Spleen (tissue), 11 donors: Measurements from ENCODE around the gene GOLGA6L10. TPM values are rescaled to one million over a fixed set of nuclear protein-coding genes. Genes with fewer than 3 reads are reported as not detected.
A peak's percentile ranks its signal among the peaks of the same experiment; 100 is the strongest.
"Not testable (repeated sequence)": the region's sequence is repeated elsewhere in the genome, so short reads cannot be mapped to it uniquely, and the experiment has no call there.

Source experiments
- DNase-seq: peaks from one replicate; pipeline ENCODE4 v3.0.0-alpha.2; 2020
- H3K27ac ChIP-seq, 8 donors: fragments of 200-600 bp; sonication (generic) in 7 of 8; 1 replicate in 4 of 8; 2 replicates in 4 of 8; pipeline versions ENCODE4 v1.5.0 to v1.8.0; 2016 to 2021; ENCODE audit warnings: inconsistent platforms in 4 of 8, mild to moderate bottlenecking in 4 of 8, moderate library complexity in 1 of 8
- H3K27me3 ChIP-seq, 7 donors: fragments of 200-600 bp; sonication (generic) in 6 of 7; replicated peaks in 1 of 7; 1 replicate in 4 of 7; 2 replicates in 3 of 7; pipeline versions ENCODE4 v1.5.0 to v1.8.0; 2016 to 2021; ENCODE audit warnings: inconsistent platforms in 3 of 7, mild to moderate bottlenecking in 1 of 7
- H3K36me3 ChIP-seq, 6 donors: fragments of 200-600 bp; sonication (generic) in 5 of 6; 1 replicate in 4 of 6; 2 replicates in 2 of 6; pipeline versions ENCODE4 v1.5.0 to v1.8.0; 2016 to 2021; ENCODE audit warnings: inconsistent platforms in 2 of 6
- H3K4me1 ChIP-seq, 6 donors: fragments of 200-600 bp; sonication (generic) in 5 of 6; 1 replicate in 3 of 6; 2 replicates in 3 of 6; pipeline versions ENCODE4 v1.5.0 to v1.8.0; 2016 to 2021; ENCODE audit warnings: inconsistent platforms in 3 of 6
- H3K4me3 ChIP-seq, 8 donors: fragments of 200-600 bp; sonication (generic) in 7 of 8; 1 replicate in 4 of 8; 2 replicates in 4 of 8; pipeline versions ENCODE4 v1.5.0 to v1.8.0; 2016 to 2021; ENCODE audit warnings: inconsistent platforms in 4 of 8, mild to moderate bottlenecking in 4 of 8, moderate library complexity in 2 of 8
- H3K9me3 ChIP-seq, 8 donors: fragments of 200-600 bp; sonication (generic) in 7 of 8; 1 replicate in 4 of 8; 2 replicates in 4 of 8; pipeline versions ENCODE4 v1.5.0 to v1.8.0; 2016 to 2021; ENCODE audit warnings: inconsistent platforms in 4 of 8
- CTCF ChIP-seq, 11 experiments: fragments of 200-600 bp in 7 of 11; fragments of 450-650 bp in 4 of 11; sonication (generic) in 4 of 11; IDR thresholded peaks in 8 of 11; conservative IDR thresholded peaks in 3 of 11; 1 replicate in 7 of 11; 2 replicates in 4 of 11; pipeline versions ENCODE4 v1.4.0 to v1.8.0; 2016 to 2021; ENCODE audit warnings: antibody characterized with exemption in 11 of 11, inconsistent platforms in 4 of 11, mild to moderate bottlenecking in 1 of 11
- POLR2AphosphoS5 ChIP-seq, 3 donors: sonication (generic); formaldehyde crosslinking; IDR thresholded peaks; one replicate each; pipeline ENCODE4 v1.5.1; 2017; ENCODE audit warnings: antibody characterized with exemption in 3 of 3
- WGBS, 5 donors: extraction: QIAGEN DNeasy Blood & Tissue Kit in 3 of 5; methylation state at CpG; one replicate each; pipeline versions ENCODE4 v1.1.5 to v1.1.7; 2013 to 2018; 5-methylcytosine and 5-hydroxymethylcytosine counted together
- intact Hi-C: fragments of 100-400 bp; cut with DNase I; formaldehyde crosslinking; loops from one replicate; pipeline ENCODE4 v1.15.0; 2023; ENCODE audit warnings: low total_unique reads
- polyA plus RNA-seq, 3 donors: library from polyadenylated mRNA; stranded (reverse); fragments of 200-250 nt; gene quantifications; one replicate each; pipeline ENCODE4 v1.2.1, GENCODE V29; 2013
- total RNA-seq, 7 donors: library from RNA; depleted of rRNA in 3 of 7; stranded (reverse); fragments of >200 nt in 3 of 7; fragmentation: NEBNext Ultra II Directional in 4 of 7; extraction: Animal tissue kit (Norgen Biotek cat#: 25700) in 4 of 7; gene quantifications; one replicate each; pipeline versions ENCODE4 v1.1.0 to v1.2.1, GENCODE V29; 2016 to 2021
- donor health status: healthy with polysubstance abuse.
- donor health status: DM: no; HTN: no; CAD: no; lungs with moderate emphysema.
- donor health status: DM: no; HTN: no; CAD: no.
- donor health status: Bipolar disorder and iron deficiency.
- donor health status: healthy.
- donor health status: DM: no; HTN: no; CAD: no.
- donor health status: DM: yes; HTN: yes; CAD: no.

Gene GOLGA6L10
- total and polyA plus RNA-seq, 10 donors = 0.85 to 2.3 (median 1.4) TPM

DNA sequence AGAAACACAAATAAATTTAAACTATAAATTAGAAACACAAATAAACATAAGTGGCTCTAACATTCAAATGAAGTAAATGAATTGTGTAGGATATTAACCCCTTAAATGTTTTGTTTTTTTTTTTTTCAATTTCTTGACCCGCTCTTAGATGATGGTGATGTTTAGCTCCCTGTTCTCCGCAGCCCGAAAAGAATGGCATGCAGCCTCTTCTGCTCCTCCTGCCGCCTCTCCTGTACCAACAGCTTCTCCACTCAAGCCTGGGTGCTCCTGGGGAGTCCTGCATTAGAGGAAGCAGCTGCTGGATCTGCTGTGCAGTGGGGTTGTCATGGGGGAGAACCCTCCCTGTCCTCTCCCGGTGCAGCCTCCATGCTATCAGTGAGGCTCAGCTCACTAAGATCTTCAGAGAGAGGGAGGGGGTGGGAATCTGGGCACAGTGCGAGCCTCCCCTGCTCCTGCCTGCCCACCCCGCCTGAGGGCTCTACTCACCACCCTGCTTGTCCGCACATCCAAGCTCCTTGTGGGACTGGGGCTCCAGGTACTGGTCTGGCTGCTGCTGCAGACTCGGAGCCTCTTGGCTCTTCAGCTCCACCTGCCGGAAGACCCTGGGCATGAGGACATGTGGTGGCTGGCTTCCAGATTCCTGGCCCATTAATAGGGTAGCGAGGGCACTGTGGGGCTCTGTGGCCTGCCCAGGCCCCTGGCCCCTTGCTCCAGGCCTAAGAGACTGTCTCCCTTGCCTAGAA lies 6.5 kb downstream of the GOLGA6L10 start:
- H3K36me3 ChIP-seq, intact Hi-C loops: not testable (repeated sequence)
- DNase-seq = peak; percentile 68

GRCh38 chr15:82338573-82338972 lies 10.7 kb downstream of the GOLGA6L10 start:
- H3K4me3 ChIP-seq, H3K36me3 ChIP-seq, intact Hi-C loops, H3K27ac ChIP-seq, H3K27me3 ChIP-seq, H3K9me3 ChIP-seq, H3K4me1 ChIP-seq: not testable (repeated sequence)
- 69 to 100% (median 74%) methylated on average over 1 to 8 of the region's 8 CpGs for WGBS, 5 donors
- DNase-seq = peak; percentile 52

More for the DNA sequence above, 6.5 kb downstream of the GOLGA6L10 start:
- not testable (repeated sequence) for H3K9me3 ChIP-seq, H3K4me1 ChIP-seq, H3K27me3 ChIP-seq, H3K4me3 ChIP-seq, H3K27ac ChIP-seq
- WGBS, 5 donors = 57 to 70% (median 62%) methylated on average over 8 of the region's 11 CpGs
- TF ChIP-seq CTCF (IDR thresholded peaks at IDR 0.05 in 8 of 11, conservative IDR thresholded peaks at IDR 0.05 in 3 of 11) = peak in 5 of 11 experiments; percentile 29 to 59 (median 42)

- H3K36me3 ChIP-seq, H3K27ac ChIP-seq, H3K4me3 ChIP-seq, H3K9me3 ChIP-seq, H3K27me3 ChIP-seq, intact Hi-C loops: not testable (repeated sequence)
- peak; percentile 45 for DNase-seq
- peaks cover 0 to 12% (median 0%) of the 10 kb centered on the region in 6 donors for H3K4me1 ChIP-seq
- WGBS, 5 donors = 68 to 93% (median 84%) methylated on average over 3 to 10 of the region's 11 CpGs
Measured at GRCh38 chr15:82338053-82338452, 11.2 kb downstream of the GOLGA6L10 start.

- H3K9me3 ChIP-seq, H3K27ac ChIP-seq, H3K36me3 ChIP-seq, H3K27me3 ChIP-seq, H3K4me3 ChIP-seq, intact Hi-C loops: not testable (repeated sequence)
- H3K4me1 ChIP-seq = peaks cover 0 to 17% (median 0%) of the 10 kb centered on the region in 6 donors
- DNase-seq = peak; percentile 47
- WGBS, 5 donors = 78 to 100% (median 98%) methylated on average over 2 to 3 of the region's 5 CpGs; no CpG with 5 or more reads in 1 of the 5 donors
Measured at GRCh38 chr15:82337051-82337450, 12.2 kb downstream of the GOLGA6L10 start.

GRCh38 chr15:82336180-82336647 lies 13.1 kb downstream of the GOLGA6L10 start:
- peak in 1 of 3 donors; percentile 15 for TF ChIP-seq POLR2AphosphoS5 (IDR thresholded peaks at IDR 0.05)
- H3K9me3 ChIP-seq, H3K27me3 ChIP-seq, intact Hi-C loops, H3K36me3 ChIP-seq, H3K27ac ChIP-seq, H3K4me3 ChIP-seq: not testable (repeated sequence)
- WGBS, 5 donors = 47 to 70% (median 52%) methylated on average over 3 to 10 of the region's 10 CpGs
- DNase-seq = peak; percentile 66
- H3K4me1 ChIP-seq = peaks cover 0 to 17% (median 0%) of the 10 kb centered on the region in 6 donors

- H3K9me3 ChIP-seq, H3K36me3 ChIP-seq, H3K27me3 ChIP-seq, H3K27ac ChIP-seq, intact Hi-C loops, H3K4me3 ChIP-seq: not testable (repeated sequence)
- H3K4me1 ChIP-seq = peaks cover 0 to 17% (median 0%) of the 10 kb centered on the region in 6 donors
- 74 to 89% (median 84%) methylated on average over 2 of the region's 2 CpGs for WGBS, 5 donors
- DNase-seq = peak; percentile 41
Measured at GRCh38 chr15:82335006-82335405, 14.3 kb downstream of the GOLGA6L10 start.

- peak; percentile 71 for DNase-seq
- H3K27ac ChIP-seq, H3K9me3 ChIP-seq, H3K4me3 ChIP-seq, intact Hi-C loops, H3K36me3 ChIP-seq, H3K27me3 ChIP-seq: not testable (repeated sequence)
- H3K4me1 ChIP-seq = peaks cover 0 to 17% (median 0%) of the 10 kb centered on the region in 6 donors
- WGBS, 5 donors = 90 to 94% (median 93%) methylated on average over 7 to 8 of the region's 9 CpGs; no CpG with 5 or more reads in 2 of the 5 donors
Measured at GRCh38 chr15:82334554-82334932, 14.7 kb downstream of the GOLGA6L10 start.

- H3K27me3 ChIP-seq, intact Hi-C loops, H3K4me3 ChIP-seq, H3K36me3 ChIP-seq, H3K9me3 ChIP-seq: not testable (repeated sequence)
- Histone ChIP-seq H3K27ac (peak overlapping the region in 3 of 8 donors; percentile 26 to 54 (median 36)), H3K4me1 (peaks cover 0 to 17% (median 0%) of the 10 kb centered on the region in 6 donors)
- 70 to 83% (median 74%) methylated on average over 12 to 35 of the region's 43 CpGs for WGBS, 5 donors
- peak; percentile 65 for DNase-seq
Measured at GRCh38 chr15:82333603-82334553, 15.4 kb downstream of the GOLGA6L10 start.
